GM13976 (cell line): ENCODE results near the gene SGCA.

Experiments
- DNase-seq: peaks from one replicate; pipeline ENCODE4 v3.0.0; 2012; ENCODE audit warnings: low spot score
- CTCF ChIP-seq: IDR thresholded peaks from 2 replicates; pipeline ENCODE4 v1.5.1; 2012; ENCODE audit warnings: borderline replicate concordance, mild to moderate bottlenecking; ENCODE audit not compliant: insufficient read depth; ENCODE audit errors: extremely low read depth, missing control alignments, control extremely low read depth
- in situ Hi-C: fragments of 300-500 bp; cut with MboI; formaldehyde crosslinking; loops from one replicate; pipeline ENCODE4 v1.12.0; 2022; ENCODE audit warnings: low sequenced_read_pairs, mixed read lengths, inconsistent platforms; ENCODE audit not compliant: unreplicated experiment

SGCA gene

GRCh38 chr17:50123649-50124349 is 42.0 kb upstream of the SGCA start:
- in situ Hi-C loops = no loop called here
- no peak for DNase-seq
- no peak for TF ChIP-seq CTCF

DNA sequence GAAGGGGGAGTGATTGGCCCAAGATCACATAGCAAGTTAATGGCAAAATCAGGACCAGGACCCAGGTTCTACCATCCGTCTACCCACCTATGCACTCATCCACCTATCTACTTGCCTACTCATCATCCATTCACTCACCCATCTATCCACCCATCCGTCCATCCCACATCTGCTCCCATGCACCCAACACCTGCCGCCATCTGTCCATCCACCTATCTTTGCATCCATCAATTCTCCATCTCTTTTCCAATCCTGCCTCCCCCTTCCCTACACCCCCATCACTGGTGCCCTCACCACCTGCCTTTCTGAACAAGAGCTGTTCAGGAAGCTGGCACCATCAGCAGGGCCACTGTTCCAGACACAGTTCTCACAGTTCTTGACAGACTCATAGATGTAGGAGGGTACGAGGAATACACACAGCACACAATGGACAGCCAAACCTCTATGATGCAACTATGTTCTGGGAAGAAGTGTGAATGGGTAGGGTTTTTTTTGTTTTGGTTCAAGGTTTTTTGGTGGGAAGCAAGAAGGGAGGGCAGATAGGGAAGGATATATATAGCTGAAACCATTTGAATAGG is 40.3 kb upstream of the SGCA start:
- DNase-seq = no peak
- TF ChIP-seq CTCF = no peak
- in situ Hi-C loops = no loop called here

GRCh38 chr17:50127697-50128361 is 38.0 kb upstream of the SGCA start:
- in situ Hi-C loops = no loop called here
- no peak for DNase-seq

DNA sequence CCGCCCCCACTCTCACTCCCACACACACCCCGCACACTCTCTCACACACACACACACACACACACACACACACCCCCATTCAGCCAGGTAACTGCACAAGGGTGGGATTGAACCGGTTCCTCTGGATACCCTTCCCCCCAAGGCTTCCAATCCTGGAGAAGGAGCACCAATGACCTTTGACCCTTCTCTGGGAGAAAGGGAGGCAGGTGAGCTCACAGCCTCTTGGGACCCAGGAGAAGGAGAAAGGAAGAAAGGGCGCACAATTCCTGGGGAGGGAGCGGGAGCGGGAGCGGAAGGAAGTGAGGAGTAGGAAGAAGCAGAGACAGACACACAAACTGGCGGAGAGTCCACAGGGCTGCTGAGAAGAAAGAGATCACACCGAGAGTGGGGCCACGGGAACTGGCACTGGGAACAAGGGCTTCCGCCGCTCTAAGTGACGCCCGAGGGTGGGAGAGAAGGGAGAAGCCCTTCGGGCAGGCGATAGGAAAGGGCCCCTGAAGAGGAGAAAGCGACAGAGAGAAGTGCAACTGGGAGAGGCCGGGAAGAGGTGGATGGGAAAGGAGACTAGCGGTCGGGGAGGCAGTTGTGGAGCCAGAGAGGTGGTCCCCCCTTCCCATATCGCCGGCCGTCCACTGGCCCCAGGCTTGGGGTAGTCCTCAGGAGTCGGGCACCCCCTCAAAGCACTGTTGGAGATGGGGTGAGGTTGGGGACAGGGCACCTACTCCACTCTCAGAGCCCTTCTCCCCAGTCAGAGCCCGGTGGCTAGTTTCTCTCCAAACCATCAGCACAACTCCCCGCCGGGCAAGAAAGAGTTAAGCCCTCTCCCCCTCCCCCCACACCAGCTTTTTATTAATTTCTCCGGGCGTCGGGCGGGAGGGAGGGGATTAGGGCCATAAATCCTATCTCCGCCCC is 37.1 kb upstream of the SGCA start:
- TF ChIP-seq CTCF = no peak
- no peak for DNase-seq
- in situ Hi-C loops = no loop called here

More at GRCh38 chr17:50127697-50128361, 38.0 kb upstream of the SGCA start:
- TF ChIP-seq CTCF = no peak

DNA sequence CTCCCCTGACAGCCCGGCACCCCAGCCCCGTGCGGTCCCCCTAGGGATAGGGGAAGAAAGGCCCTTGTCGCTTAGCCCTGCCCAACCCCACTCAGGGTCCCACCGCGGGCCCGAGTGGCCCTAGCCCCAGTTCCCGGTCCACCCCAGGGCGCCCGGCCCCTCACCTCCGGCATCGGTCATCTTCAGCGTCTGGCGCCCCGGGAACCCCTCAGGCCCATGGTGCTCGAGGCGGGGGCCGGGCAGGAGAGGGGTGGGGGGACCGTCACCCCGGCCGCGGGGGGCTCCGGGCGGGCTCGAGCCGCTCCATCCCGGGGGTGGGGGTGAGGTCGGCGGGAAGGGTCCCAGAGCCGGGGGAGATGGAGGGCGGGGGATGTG is 36.5 kb upstream of the SGCA start:
- no peak for TF ChIP-seq CTCF
- in situ Hi-C loops = no loop called here
- no peak for DNase-seq
